HG03095 (cell line): Measurements from ENCODE around the gene IL18BP.

Experiments
- ATAC-seq: cut with Tn5 transposase; IDR thresholded peaks from one replicate; pipeline ENCODE4 v1.9.1; 2021; ENCODE audit warnings: moderate library complexity; ENCODE audit not compliant: unreplicated experiment

The IL18BP gene

DNA sequence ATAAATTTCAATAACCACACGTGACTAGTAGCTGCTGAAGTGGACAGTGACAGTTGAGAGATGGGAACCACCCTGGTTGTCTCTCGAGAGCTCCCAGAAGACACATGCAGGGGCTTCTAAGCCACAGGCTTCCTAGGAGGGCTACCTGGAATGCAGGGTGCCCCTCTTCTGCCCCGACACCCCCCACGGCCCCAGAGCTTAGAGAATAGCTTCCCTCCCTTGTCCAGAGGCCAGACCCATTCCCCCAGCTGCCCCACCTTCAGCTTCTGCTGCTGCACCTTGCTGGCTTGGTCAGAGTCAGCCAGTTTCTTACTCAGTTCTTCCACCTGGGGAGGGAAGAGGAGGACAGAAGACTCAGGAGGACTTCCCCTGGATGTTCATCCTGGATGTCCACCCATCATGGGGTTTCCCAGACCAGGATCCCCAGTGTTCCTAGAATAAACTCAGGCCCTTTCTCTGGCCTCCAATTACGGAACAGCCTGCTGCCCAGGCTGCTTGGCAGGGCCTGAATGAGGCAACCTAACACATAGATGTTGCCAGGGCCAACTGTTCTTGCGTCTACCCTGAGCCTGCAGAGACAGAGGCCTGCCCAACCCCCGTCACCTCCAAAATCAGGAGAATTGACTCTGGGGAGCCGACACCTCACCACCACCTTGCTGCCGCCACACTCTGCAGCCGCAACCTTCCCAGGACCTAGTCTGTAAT is 12.0 kb downstream of the IL18BP start:
- ATAC-seq: no peak

DNA sequence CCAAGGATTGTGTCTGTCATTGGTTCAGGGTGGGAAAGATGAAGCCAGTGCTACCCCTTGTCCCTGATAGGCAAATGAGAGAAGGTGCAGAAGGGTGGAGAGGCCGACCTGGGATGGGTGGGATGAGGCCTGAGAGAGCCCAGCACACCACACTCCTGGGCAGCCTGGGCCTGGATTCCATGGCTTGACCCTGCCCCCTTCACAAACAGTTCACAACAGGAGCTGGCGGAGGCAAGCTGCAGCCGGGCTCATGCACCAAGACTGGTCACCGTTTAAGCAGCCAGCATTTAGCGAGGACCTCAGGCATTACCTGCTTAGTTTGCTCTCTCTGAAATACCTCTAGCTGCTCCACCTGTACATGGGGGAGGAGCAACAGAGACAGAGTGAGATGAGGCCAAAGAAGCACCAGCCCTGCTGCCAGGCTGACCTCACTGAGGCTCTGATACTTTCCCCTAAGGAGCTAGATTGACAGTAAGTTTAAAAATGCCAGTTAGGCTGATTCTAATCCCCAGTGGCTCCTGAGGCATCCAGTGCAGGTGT is 13.5 kb downstream of the IL18BP start:
- ATAC-seq: no peak

DNA sequence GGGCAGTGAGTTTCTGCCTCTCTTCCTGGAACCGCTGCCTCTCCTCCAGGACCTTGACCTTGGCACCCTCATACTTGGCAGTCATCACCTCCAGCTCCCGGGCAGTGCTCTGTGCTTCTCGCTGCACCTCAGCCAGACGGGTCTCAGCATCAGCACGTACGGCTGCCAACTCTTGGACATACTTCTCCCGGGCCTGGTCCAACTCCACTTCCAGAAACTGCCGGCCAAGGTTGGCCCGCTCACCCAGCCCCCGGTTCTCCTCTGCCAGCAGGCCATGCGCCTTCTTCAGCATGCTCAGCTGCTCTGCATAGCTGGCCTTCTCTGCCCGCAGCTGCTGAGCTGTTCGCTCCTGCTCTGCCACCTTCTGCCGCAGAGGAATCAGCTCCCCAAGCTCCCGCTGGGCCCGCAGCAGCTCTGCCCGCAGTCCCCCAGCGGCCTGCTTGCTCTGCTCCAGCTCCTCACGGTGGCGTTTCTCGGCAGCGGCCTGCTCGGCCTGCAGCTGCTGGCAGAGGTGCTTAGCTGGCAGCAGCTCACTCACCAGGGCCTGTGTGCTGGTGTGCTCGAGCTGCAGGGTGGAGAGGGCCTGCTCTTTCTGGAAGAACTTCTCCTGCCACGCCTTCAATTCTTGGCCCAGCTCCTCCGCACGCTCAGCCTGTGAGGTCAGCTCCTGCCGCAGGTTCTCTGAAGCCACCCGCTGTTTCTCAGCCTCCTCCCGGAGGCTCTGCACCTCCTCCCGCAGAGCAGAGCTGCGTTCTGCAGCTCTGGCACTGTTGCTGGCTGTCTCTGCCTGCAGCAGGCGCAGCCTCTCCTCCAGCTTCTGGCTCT is 14.4 kb downstream of the IL18BP start:
- ATAC-seq: no peak

- ATAC-seq: no peak
Measured at GRCh38 chr11:72013765-72014711, 15.3 kb downstream of the IL18BP start.

DNA sequence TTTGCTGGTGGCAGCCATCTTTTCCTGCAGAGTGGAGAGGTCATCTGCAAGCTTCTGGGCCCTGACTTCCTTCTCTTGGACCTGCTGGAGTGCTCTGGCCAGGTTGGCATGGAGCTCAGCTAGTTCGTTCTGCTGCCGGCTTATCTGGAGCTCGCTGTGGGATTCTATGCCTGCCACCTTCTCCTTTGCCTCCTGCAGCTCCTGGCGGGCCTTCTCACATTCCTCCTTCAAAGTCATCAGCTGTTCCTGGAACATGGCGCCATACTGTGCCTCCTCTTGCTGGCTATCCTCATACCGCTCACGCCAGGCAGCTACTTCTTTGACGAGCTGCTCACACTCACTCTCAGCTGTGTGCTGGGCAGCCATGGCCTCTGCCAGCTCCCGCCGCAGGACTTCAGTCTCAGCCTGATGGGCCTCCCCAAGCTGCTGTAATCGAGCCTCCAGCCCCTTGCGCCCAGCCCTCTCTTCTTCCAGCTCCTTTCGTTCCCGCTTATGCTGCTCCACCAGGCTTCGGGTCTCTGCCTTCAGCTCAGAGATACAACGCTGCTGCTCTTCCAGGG is 16.1 kb downstream of the IL18BP start:
- ATAC-seq: no peak

GRCh38 chr11:72015511-72016061 is 16.9 kb downstream of the IL18BP start:
- ATAC-seq: no peak

DNA sequence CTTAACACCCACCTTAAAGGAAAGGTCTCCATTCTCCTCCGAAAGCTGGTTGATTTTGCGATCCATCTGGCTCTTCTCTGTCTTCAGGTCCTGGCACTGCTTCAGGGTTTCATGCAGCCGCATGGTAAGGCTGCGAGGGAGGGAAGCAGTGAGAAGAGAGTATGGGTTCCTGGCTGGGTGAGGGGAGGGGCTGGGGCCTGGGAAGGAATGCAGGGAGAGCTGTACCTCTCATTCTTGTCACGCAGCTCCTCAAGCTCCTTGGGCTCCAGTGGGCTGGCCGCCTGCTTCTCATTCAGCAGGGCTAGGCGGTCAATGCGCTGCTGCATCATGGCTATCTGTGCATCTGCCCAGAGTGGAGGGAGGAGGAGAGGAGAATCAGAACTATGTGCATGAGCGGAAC is 19.5 kb downstream of the IL18BP start:
- ATAC-seq: no peak

DNA sequence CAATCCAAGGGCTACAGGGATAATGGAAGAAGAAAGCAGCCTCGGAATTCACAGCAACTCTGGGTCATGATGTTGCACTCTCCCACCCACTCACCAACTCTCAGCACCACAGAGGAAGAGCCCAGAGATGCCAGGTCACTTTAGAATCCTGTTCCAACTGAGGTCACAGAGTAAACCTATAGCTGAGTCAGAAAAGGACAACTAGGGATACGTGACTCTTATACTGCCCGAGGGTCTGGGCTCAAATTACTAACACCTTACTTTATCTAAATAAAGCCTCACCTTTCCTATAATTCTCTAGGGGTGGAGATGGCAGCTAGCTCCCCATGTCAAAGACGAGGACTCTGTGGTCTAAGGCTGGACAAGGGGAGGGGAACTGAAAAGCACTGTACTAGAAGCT is 24.6 kb downstream of the IL18BP start:
- no peak for ATAC-seq

- no peak for ATAC-seq
Measured at GRCh38 chr11:72024069-72024754, 25.5 kb downstream of the IL18BP start.

DNA sequence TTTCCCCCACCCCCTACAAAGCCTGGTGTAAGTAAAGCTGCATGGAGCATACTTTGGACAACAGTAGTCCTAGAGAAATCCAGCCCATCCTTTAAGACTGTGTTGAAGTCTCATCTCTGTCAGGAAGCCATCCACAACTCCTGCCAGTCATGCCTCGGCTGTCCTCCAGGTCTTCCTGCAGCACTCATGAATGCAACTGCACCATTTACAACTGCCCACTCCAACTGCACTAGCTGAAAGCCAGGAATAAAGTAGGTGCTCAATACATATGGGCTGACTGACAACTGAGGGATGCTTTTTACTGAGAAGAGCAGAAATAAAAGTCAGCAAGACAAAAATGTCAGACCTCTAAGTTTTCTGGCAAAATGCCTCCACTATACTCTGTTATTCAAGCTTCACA is 27.4 kb downstream of the IL18BP start:
- no peak for ATAC-seq

DNA sequence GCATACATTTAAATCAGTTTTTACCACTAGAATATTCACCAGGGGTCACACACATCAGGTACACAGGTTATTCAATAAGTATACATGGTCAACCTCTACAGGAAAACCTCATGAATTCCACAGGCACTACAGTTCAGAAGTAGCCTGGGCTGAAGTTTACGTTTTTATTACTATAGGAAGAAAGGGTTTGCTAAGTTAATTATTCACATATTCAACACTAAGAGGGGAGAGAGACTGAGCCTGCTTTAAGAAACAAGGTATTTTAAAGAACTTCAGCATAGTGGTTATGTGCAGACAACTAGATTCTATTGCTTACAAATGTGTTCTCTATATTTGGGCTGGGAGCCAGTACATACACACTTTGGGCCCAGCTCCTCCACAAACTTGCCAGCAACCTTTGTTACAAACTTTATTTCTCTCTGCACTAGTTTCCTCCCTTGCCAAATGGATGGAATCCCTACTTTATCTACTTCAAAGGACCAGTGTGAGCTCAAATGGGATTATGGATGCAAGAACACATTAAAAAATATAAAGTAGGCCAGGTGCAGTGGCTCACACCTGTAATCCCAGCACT is 31.9 kb downstream of the IL18BP start:
- no peak for ATAC-seq

- no peak for ATAC-seq
Measured at GRCh38 chr11:72036687-72037086, 38.0 kb downstream of the IL18BP start.

DNA sequence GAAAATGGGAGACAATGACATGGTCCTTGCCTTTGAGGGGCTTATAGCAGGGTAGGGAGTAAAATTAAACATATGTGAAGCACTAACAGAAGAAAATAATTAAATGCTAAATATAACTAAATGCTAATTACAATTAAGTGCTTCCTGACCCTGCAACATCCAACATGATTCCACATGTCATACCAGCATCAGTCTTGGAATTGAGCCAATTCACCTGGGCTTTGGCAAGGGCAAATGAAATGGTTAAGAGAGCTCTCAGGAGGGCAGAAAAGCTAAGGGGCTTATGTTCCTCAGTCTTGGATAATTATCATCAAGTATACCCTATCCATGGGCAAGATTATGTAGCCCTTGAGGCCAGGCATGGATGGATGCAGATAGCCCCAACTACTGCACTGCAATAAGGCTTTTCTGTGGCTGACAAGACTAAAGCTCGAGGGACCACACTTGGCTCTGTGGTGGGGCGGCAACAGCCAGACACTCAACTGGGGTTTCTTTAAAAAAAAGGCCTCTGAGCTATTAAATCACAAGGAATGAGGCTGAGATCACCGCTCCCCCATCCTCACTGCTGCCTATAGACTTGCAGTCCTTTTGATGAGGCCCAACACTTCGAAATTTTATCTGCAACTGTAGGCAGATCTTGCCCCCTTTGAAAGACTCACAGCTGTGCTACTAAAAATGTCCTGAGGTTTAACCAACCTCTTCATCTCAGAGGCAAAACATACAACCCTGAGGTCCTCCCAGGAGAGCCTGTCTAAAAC is 39.0 kb downstream of the IL18BP start:
- ATAC-seq: no peak

- no peak for ATAC-seq
Measured at GRCh38 chr11:72038491-72038890, 39.8 kb downstream of the IL18BP start.

- ATAC-seq: no peak
Measured at GRCh38 chr11:72039031-72039855, 40.5 kb downstream of the IL18BP start.

DNA sequence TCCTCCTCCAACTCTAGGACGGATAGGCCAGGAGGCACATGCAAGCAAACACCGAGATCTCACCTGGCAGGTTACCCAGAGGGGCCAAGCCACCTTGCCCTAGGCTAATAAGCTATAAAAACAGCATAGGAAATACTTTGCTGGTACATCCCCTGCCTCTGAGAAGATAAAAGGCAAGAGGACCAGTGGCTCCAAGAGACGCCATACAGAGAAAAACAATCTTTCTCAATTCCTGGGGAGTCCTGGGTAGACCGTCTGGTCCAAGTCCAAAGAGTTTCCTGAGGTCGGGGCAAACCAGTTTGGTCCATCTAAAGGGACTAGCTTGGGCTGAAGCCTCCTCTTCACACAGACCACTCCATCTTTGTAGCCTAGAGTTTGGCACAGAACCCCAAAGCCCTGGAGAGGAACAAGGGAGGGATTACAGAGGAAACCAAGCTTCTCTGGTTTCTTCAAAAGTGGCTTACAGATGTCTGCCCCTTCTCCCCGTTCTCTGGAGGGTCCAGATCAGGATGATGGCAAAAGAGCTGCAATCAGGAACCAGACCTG is 41.2 kb downstream of the IL18BP start:
- ATAC-seq: no peak

DNA sequence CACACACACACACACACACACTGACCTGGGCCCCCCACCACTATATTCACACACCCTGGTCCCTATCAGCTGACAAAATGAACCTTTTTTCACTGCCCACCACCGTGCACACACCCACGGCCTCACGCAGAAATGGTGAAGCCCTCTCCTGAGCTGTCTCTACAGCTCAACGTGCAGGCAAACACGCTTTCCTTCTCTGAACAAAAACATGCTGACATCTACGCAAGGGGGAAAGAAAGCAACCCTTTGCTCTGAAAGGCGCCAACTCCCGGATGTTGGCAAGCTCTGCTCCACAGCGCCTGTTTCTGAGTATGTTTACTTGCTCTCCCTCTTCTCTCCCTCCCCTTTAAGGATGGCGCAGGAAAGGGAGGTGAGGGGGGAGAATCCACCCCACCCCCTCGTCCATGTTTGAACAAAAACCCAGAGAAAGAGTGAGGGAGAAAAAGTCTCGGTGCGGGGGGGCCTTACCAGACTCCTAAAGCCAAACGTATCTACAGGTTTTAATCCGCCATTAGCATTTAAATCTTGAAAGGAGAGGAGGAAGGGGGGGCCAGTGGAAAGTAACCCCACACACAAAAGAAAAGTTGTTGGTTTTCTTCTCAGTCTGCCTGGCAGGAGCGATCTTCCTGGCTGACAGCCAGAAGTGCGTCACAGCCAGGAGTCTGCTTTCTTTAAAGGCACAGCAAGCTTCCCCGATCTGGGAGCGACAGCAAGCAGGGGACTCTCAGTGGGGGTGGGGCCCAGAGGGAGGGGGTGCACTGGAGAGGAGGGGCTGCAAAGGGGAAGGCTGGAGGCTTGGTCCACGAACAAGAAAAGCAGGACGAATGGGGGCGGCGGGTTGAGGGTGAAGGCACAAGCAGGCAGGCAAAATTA is 42.0 kb downstream of the IL18BP start:
- no peak for ATAC-seq
